HL-60 (cell line): ENCODE data around the gene COL4A4.

Experiments used
- DNase-seq, 2 experiments: peaks; one replicate each; pipeline ENCODE4 v3.0.0-alpha.2; 2010 to 2020; ENCODE audit warnings: low read depth in 1 of 2, low spot score in 1 of 2
- H3K27ac ChIP-seq: fragments of 250-450 bp; sonication (Bioruptor Pico); replicated peaks from 2 replicates; pipeline ENCODE4 v1.5.1; 2020; ENCODE audit warnings: mild to moderate bottlenecking, moderate library complexity
- H3K27me3 ChIP-seq: fragments of 250-450 bp; sonication (Bioruptor Pico); 2 replicates; pipeline ENCODE4 v1.5.1; 2021; ENCODE audit warnings: mild to moderate bottlenecking, moderate library complexity; ENCODE audit not compliant: insufficient read depth, poor library complexity, severe bottlenecking
- H3K4me3 ChIP-seq: replicated peaks from 2 replicates; pipeline ENCODE4 v1.5.1; 2011; ENCODE audit warnings: mild to moderate bottlenecking, control low read depth, low read length; ENCODE audit not compliant: insufficient read depth
- GABPA ChIP-seq: IDR thresholded peaks from 2 replicates; pipeline ENCODE4 v1.6.1; 2012; ENCODE audit warnings: low read depth
- POLR2AphosphoS5 ChIP-seq: IDR thresholded peaks from 2 replicates; pipeline ENCODE4 v1.6.1; 2012; ENCODE audit warnings: low read depth
- SPI1 ChIP-seq: IDR thresholded peaks from 2 replicates; pipeline ENCODE4 v1.6.1; 2012; ENCODE audit warnings: low read depth, mild to moderate bottlenecking, borderline replicate concordance
- TF ChIP-seq, protein P1 (sequence below): IDR thresholded peaks from one replicate; pipeline ENCODE4 v1.5.1; 2011; ENCODE audit warnings: low read length, control low read depth, inconsistent platforms; ENCODE audit not compliant: insufficient read depth
- TF ChIP-seq, protein P2 (sequence below): IDR thresholded peaks from 2 replicates; pipeline ENCODE4 v1.6.1; 2012; ENCODE audit warnings: low read depth; ENCODE audit not compliant: insufficient replicate concordance

The COL4A4 gene

DNA sequence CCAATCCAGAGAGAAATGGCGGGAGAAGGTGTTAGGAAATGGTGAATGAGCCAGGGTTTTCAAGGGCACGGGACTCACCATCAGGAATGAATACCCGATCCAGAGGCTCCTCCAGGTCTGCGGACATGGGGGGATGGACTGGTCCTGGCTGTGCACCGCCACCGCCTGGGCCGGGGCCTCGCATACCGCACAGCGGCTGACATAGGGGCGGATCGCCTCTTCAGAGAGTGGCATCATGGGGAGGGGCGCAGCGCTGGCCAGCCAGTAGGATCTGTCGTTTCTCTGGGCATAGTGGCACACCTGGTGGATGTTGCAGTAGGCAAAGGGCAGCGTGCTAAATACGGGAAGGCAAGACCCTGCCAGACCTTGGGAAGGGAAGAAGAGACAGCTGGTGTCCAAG, 156.1 kb downstream of the COL4A4 start:
- Histone ChIP-seq H3K27me3 (no peaks in the 10 kb centered on the region), H3K27ac (no peak overlapping the region), H3K4me3 (no peak overlapping the region)
- TF ChIP-seq GABPA (no peak), POLR2AphosphoS5 (no peak), SPI1 (no peak)
- TF ChIP-seq, protein P1, sequence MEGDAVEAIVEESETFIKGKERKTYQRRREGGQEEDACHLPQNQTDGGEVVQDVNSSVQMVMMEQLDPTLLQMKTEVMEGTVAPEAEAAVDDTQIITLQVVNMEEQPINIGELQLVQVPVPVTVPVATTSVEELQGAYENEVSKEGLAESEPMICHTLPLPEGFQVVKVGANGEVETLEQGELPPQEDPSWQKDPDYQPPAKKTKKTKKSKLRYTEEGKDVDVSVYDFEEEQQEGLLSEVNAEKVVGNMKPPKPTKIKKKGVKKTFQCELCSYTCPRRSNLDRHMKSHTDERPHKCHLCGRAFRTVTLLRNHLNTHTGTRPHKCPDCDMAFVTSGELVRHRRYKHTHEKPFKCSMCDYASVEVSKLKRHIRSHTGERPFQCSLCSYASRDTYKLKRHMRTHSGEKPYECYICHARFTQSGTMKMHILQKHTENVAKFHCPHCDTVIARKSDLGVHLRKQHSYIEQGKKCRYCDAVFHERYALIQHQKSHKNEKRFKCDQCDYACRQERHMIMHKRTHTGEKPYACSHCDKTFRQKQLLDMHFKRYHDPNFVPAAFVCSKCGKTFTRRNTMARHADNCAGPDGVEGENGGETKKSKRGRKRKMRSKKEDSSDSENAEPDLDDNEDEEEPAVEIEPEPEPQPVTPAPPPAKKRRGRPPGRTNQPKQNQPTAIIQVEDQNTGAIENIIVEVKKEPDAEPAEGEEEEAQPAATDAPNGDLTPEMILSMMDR = no peak
- TF ChIP-seq, protein P2, sequence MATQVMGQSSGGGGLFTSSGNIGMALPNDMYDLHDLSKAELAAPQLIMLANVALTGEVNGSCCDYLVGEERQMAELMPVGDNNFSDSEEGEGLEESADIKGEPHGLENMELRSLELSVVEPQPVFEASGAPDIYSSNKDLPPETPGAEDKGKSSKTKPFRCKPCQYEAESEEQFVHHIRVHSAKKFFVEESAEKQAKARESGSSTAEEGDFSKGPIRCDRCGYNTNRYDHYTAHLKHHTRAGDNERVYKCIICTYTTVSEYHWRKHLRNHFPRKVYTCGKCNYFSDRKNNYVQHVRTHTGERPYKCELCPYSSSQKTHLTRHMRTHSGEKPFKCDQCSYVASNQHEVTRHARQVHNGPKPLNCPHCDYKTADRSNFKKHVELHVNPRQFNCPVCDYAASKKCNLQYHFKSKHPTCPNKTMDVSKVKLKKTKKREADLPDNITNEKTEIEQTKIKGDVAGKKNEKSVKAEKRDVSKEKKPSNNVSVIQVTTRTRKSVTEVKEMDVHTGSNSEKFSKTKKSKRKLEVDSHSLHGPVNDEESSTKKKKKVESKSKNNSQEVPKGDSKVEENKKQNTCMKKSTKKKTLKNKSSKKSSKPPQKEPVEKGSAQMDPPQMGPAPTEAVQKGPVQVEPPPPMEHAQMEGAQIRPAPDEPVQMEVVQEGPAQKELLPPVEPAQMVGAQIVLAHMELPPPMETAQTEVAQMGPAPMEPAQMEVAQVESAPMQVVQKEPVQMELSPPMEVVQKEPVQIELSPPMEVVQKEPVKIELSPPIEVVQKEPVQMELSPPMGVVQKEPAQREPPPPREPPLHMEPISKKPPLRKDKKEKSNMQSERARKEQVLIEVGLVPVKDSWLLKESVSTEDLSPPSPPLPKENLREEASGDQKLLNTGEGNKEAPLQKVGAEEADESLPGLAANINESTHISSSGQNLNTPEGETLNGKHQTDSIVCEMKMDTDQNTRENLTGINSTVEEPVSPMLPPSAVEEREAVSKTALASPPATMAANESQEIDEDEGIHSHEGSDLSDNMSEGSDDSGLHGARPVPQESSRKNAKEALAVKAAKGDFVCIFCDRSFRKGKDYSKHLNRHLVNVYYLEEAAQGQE = no peak
- DNase-seq = no peak

DNA sequence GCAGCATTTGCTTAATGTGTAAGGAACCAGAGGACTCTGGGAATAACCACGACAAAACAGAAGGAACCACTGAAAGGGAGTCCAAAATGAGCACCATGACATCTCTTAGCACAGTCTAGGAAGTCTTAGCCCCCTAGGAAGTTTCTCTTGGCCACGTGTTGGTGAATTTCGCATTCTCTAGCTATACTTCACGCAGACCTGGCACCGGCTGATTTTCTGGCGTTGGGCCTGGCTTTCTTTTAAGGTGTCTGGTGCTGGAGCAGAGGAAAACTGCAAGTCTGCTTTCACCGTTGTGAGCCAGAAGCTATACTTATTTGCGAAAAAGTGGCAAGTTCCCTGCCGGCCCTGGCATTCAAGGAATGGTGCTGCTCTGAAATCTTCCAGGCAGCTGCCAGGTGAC, 156.9 kb downstream of the COL4A4 start:
- Histone ChIP-seq H3K27me3 (no peaks in the 10 kb centered on the region), H3K27ac (no peak overlapping the region), H3K4me3 (no peak overlapping the region)
- TF ChIP-seq, protein P2 = no peak
- no peak for TF ChIP-seq SPI1
- TF ChIP-seq GABPA = no peak
- TF ChIP-seq POLR2AphosphoS5 = no peak
- TF ChIP-seq, protein P1 = no peak
- no peak for DNase-seq

DNA sequence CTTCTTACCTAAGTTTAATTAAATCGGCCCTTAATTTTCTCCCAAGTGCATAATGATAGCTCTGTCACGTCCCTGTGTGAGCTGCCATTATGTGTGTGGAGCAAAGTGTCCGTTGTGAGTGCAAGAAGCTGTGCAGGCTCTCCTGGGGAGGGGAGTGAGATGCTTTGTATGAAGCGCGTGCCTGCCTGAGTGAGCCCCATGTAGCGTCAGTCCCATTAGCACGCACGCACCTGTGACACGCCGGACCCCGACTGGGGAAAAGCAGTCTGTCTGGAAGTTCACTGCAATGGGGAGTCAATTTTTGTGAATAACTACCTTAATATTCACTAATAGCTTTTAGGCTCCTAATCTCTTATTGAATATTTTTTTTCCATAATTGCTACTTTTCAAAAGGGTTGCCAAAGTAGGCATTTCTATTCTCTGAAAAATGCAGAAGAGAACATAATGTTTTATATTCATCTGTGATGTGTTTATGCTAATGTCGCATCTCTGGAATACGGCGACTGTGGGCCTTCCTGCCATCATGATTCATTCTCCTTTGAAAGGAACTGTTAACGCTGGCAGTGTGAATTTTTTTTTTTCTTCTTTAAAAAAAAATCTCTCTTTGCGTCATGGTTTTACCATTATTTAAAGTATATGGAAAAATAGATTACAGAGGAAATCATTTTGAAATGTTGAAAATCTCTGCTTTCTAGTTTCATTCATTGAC, 157.7 kb downstream of the COL4A4 start:
- TF ChIP-seq SPI1 (no peak), GABPA (no peak)
- Histone ChIP-seq H3K4me3 (no peak overlapping the region), H3K27ac (no peak overlapping the region), H3K27me3 (no peaks in the 10 kb centered on the region)
- DNase-seq = no peak

DNA sequence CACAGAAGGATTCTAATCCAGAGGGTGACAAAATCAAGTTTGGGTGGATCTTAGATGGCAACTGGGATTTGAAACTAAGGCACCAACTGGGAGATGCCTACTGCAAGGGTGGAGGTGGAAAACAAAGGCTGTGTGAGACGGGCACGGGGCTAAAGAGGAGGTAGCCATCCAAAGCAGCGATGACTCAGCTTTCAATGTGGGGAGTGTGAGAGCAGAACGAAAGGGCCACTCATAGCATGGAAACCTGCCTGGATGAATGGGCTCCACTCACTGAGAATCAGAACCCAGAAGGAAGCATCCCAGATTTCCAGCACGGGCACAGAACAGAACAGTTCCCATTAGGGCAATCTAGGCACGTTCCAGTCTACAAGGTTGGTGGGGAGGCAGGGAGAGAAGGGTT, 159.5 kb downstream of the COL4A4 start:
- DNase-seq = no peak
- Histone ChIP-seq H3K27me3 (no peaks in the 10 kb centered on the region), H3K4me3 (no peak overlapping the region), H3K27ac (no peak overlapping the region)
- TF ChIP-seq, protein P2 = no peak
- TF ChIP-seq POLR2AphosphoS5 = no peak
- TF ChIP-seq, protein P1 = no peak
- TF ChIP-seq GABPA = no peak
- no peak for TF ChIP-seq SPI1
